PC-9 (cell line): ENCODE data around the gene ALS2. TPM values are rescaled to one million over a fixed set of nuclear protein-coding genes. Genes with fewer than 3 reads are reported as not detected.

ENCODE experiments used
- BruUV-seq: library from RNA; stranded (reverse); fragments of 400-500 nt; replicated peaks from 2 replicates; lab custom pipeline; 2021; lab: Mats Ljungman, UMichigan
- CTCF ChIA-PET: fragments of 300-600 bp; sonication (Branson Sonifier 250); formaldehyde crosslinking; loops from one replicate; lab custom pipeline; 2022; ENCODE audit warnings: antibody characterized with exemption; lab: Charles Lee
- POLR2A ChIA-PET: fragments of 300-600 bp; sonication (Branson Sonifier 250); formaldehyde crosslinking; loops from one replicate; lab custom pipeline; 2022; ENCODE audit warnings: antibody characterized with exemption; ENCODE audit not compliant: unreplicated experiment; lab: Charles Lee
- DNase-seq, 2 experiments: peaks; one replicate each; pipeline versions ENCODE4 v3.0.0 to v3.0.0-alpha.2; 2015 to 2022; ENCODE audit warnings: mixed read lengths in 1 of 2
- H2AFZ ChIP-seq: fragments of 200-600 bp; sonication (generic); 2 replicates; pipeline ENCODE4 v1.8.1; 2017; ENCODE audit warnings: antibody characterized with exemption
- H3F3A ChIP-seq: fragments of 200-600 bp; sonication (generic); 2 replicates; pipeline ENCODE4 v1.8.1; 2017; ENCODE audit warnings: antibody characterized with exemption, mild to moderate bottlenecking, low read depth; ENCODE audit not compliant: insufficient read depth
- H3K27ac ChIP-seq: fragments of 200-600 bp; sonication (generic); 2 replicates; pipeline ENCODE4 v1.6.1; 2016; ENCODE audit warnings: mixed run types
- H3K27me3 ChIP-seq: fragments of 200-600 bp; sonication (generic); 2 replicates; pipeline ENCODE4 v1.6.1; 2016; ENCODE audit warnings: low read depth, mixed run types; ENCODE audit not compliant: insufficient read depth
- H3K36me3 ChIP-seq: fragments of 200-600 bp; sonication (generic); 2 replicates; pipeline ENCODE4 v1.6.1; 2016; ENCODE audit warnings: low read depth, mixed run types
- H3K4me1 ChIP-seq: fragments of 200-600 bp; sonication (generic); replicated peaks from 2 replicates; pipeline ENCODE4 v1.6.1; 2016; ENCODE audit warnings: mixed run types; ENCODE audit not compliant: insufficient read depth
- H3K4me2 ChIP-seq: fragments of 200-600 bp; sonication (generic); 2 replicates; pipeline ENCODE4 v1.6.1; 2017; ENCODE audit warnings: mixed run types
- H3K4me3 ChIP-seq: fragments of 200-600 bp; sonication (generic); 2 replicates; pipeline ENCODE4 v1.6.1; 2016; ENCODE audit warnings: mixed run types
- H3K79me2 ChIP-seq: fragments of 200-600 bp; sonication (generic); 2 replicates; pipeline ENCODE4 v1.6.1; 2017; ENCODE audit warnings: low read depth, mixed run types
- H3K9me2 ChIP-seq: fragments of 200-600 bp; sonication (generic); 2 replicates; pipeline ENCODE4 v1.8.1; 2017; ENCODE audit warnings: mild to moderate bottlenecking; ENCODE audit not compliant: insufficient read depth
- H3K9me3 ChIP-seq: fragments of 200-600 bp; sonication (generic); 2 replicates; pipeline ENCODE4 v1.8.1; 2016; ENCODE audit warnings: low read depth; ENCODE audit not compliant: insufficient read depth
- H4K20me1 ChIP-seq: fragments of 200-600 bp; sonication (generic); 2 replicates; pipeline ENCODE4 v1.8.1; 2017; ENCODE audit not compliant: insufficient read depth
- EZH2 ChIP-seq: fragments of 200-600 bp; sonication (generic); IDR thresholded peaks from 2 replicates; pipeline ENCODE4 v1.8.0; 2017; ENCODE audit warnings: antibody characterized with exemption, low read depth
- intact Hi-C: fragments of 100-400 bp; cut with micrococcal nuclease; formaldehyde crosslinking; loops from one replicate; pipeline ENCODE4 v1.10.0; 2022; ENCODE audit not compliant: unreplicated experiment
- total RNA-seq: library from RNA; stranded (reverse); gene quantifications from 2 replicates; pipeline ENCODE4 v1.2.3, GENCODE V29; 2021
- TF ChIP-seq, protein P1 (sequence below): fragments of 200-600 bp; sonication (generic); conservative IDR thresholded peaks from 2 replicates; pipeline ENCODE4 v1.6.1; 2017; ENCODE audit warnings: mixed run types, antibody characterized with exemption, mild to moderate bottlenecking, moderate library complexity

The ALS2 gene
- total RNA-seq, 1 experiment from 2014 or later: 27.6 TPM

DNA sequence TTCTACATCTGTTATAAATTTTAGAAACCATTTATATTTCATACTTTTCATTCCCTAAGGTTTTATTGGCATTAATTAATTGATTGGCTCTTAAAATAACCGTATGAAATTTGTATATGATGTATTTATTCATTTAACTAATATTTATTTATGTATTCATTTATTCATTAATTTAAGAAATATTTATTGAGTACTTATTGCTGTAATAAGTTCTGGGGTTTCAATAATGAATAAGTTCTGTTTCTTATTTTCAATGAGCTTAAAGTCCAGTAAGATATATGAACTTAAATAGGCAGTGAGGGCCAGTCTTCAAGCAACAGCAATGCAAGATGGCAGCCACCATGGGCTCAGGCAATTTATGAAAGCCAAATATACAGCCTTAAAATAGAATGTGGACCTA, 43.5 kb upstream of the ALS2 start:
- no peak overlapping the region for H2AFZ ChIP-seq
- no peaks in the 10 kb centered on the region for H3F3A ChIP-seq
- ChIA-PET POLR2A (no interaction called here), CTCF (no interaction called here)
- TF ChIP-seq EZH2: no peak
- TF ChIP-seq, protein P1, sequence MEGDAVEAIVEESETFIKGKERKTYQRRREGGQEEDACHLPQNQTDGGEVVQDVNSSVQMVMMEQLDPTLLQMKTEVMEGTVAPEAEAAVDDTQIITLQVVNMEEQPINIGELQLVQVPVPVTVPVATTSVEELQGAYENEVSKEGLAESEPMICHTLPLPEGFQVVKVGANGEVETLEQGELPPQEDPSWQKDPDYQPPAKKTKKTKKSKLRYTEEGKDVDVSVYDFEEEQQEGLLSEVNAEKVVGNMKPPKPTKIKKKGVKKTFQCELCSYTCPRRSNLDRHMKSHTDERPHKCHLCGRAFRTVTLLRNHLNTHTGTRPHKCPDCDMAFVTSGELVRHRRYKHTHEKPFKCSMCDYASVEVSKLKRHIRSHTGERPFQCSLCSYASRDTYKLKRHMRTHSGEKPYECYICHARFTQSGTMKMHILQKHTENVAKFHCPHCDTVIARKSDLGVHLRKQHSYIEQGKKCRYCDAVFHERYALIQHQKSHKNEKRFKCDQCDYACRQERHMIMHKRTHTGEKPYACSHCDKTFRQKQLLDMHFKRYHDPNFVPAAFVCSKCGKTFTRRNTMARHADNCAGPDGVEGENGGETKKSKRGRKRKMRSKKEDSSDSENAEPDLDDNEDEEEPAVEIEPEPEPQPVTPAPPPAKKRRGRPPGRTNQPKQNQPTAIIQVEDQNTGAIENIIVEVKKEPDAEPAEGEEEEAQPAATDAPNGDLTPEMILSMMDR: no peak
- intact Hi-C loops: no loop called here
- H3K4me2 ChIP-seq: no peak overlapping the region
- BruUV-seq: no TSS peak
- H3K27ac ChIP-seq: no peak overlapping the region
- H3K9me2 ChIP-seq: no peaks in the 10 kb centered on the region
- no peak overlapping the region for H3K4me3 ChIP-seq
- H3K27me3 ChIP-seq: no peaks in the 10 kb centered on the region
- DNase-seq: no peak
- H3K79me2 ChIP-seq: no peaks in the 10 kb centered on the region
- no peaks in the 10 kb centered on the region for H3K9me3 ChIP-seq
- H3K4me1 ChIP-seq: no peaks in the 10 kb centered on the region
- no peaks in the 10 kb centered on the region for H4K20me1 ChIP-seq
- H3K36me3 ChIP-seq: no peaks in the 10 kb centered on the region

DNA sequence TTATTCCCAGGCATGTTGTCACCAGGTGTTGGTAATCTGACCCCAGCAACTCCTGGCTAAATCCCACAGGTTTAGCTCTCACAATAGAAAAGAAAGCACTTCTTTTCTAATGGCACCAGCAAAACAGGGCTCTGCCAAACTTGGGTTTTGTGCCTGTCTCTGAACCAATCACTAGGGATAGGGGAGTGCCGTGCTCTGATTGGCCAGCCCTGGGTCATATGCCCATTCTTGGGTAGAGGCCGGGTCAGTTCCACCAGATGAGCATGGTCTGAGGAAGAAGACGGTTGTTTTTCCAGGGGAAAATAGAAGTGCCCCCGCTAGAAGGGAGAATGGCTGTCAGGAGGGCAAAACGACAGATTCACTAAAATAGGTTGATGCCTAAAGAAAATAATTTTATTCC, 40.3 kb upstream of the ALS2 start:
- H3K4me1 ChIP-seq: no peaks in the 10 kb centered on the region
- no peaks in the 10 kb centered on the region for H3K79me2 ChIP-seq
- H2AFZ ChIP-seq: no peak overlapping the region
- H3K4me3 ChIP-seq: no peak overlapping the region
- no peak for TF ChIP-seq EZH2
- TF ChIP-seq, protein P1: no peak
- no peaks in the 10 kb centered on the region for H3K9me2 ChIP-seq
- no peak overlapping the region for H3K27ac ChIP-seq
- no peaks in the 10 kb centered on the region for H3K36me3 ChIP-seq
- no TSS peak for BruUV-seq
- no peaks in the 10 kb centered on the region for H3K27me3 ChIP-seq
- H3K9me3 ChIP-seq: no peaks in the 10 kb centered on the region
- no peak overlapping the region for H3K4me2 ChIP-seq
- POLR2A ChIA-PET: no interaction called here
- DNase-seq: no peak
- intact Hi-C loops: no loop called here
- no peaks in the 10 kb centered on the region for H4K20me1 ChIP-seq
- CTCF ChIA-PET: no interaction called here
- H3F3A ChIP-seq: no peaks in the 10 kb centered on the region

DNA sequence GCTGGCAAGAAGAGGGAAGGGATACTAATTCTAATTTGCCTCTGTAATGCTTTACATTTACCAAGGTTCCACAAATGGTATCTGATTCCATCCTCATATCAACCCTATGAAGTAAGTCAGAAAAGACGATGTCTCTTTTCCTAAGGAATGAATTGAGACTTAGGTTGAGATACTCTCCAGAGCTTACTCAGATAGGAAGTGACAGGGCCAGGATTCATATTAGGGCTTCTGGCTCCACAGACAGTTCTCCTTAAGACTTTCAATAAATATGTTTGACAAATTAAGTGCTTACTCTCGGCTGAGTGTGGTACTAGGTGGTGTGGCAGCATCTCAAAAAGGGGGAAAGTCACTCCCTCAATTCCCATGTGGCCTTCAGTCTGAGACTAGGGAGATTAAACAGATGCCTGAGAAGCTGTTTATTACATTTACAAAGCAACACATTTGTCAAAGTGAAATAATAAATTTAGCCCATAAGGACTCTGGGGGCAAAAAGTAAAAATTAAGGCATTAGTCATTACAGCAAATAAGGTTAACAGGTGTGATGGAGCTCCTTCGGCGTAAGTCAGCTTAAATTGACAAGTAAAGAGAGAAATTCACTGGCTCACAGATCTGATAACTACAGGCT, 39.8 kb upstream of the ALS2 start:
- H3K4me2 ChIP-seq: no peak overlapping the region
- DNase-seq: no peak
- BruUV-seq: no TSS peak
- POLR2A ChIA-PET: no interaction called here
- H3F3A ChIP-seq: no peaks in the 10 kb centered on the region
- no peak overlapping the region for H3K4me3 ChIP-seq
- H4K20me1 ChIP-seq: no peaks in the 10 kb centered on the region
- intact Hi-C loops: no loop called here
- no peak for TF ChIP-seq EZH2
- TF ChIP-seq, protein P1: no peak
- no peak overlapping the region for H3K27ac ChIP-seq
- H3K79me2 ChIP-seq: no peaks in the 10 kb centered on the region
- H3K9me3 ChIP-seq: no peaks in the 10 kb centered on the region
- H3K9me2 ChIP-seq: no peaks in the 10 kb centered on the region
- CTCF ChIA-PET: no interaction called here
- H3K4me1 ChIP-seq: no peaks in the 10 kb centered on the region
- H3K27me3 ChIP-seq: no peaks in the 10 kb centered on the region
- H3K36me3 ChIP-seq: no peaks in the 10 kb centered on the region
- no peak overlapping the region for H2AFZ ChIP-seq
